ENCODE measurements around the gene GALNT2.

DNA sequence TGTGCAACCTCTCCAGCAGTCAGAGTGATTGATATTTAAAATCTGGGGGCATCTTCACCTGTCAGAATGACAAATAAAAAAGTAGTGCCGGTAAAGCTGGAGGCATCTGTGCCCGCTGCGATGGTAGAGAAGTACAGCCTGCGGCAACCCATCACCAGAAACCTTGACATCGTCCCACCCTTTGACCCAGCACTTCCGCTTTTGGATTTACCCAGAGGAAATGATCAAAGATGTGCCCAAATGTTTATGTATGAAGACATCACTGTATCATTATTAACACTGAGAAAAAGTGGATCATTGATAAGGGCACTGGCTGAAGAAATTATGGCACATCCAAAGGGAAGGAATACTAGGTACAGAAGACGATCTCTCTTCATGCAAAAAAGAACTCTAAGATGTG lies 263.1 kb downstream of the GALNT2 start:
- TF ChIP-seq, protein P1, sequence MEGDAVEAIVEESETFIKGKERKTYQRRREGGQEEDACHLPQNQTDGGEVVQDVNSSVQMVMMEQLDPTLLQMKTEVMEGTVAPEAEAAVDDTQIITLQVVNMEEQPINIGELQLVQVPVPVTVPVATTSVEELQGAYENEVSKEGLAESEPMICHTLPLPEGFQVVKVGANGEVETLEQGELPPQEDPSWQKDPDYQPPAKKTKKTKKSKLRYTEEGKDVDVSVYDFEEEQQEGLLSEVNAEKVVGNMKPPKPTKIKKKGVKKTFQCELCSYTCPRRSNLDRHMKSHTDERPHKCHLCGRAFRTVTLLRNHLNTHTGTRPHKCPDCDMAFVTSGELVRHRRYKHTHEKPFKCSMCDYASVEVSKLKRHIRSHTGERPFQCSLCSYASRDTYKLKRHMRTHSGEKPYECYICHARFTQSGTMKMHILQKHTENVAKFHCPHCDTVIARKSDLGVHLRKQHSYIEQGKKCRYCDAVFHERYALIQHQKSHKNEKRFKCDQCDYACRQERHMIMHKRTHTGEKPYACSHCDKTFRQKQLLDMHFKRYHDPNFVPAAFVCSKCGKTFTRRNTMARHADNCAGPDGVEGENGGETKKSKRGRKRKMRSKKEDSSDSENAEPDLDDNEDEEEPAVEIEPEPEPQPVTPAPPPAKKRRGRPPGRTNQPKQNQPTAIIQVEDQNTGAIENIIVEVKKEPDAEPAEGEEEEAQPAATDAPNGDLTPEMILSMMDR (IDR thresholded peaks at IDR 0.05) = no peak
- no peak for TF ChIP-seq POLR2A (IDR thresholded peaks at IDR 0.05)

Measured in ovary (tissue), 3 donors.